ENCODE data around the gene HOXD3.

HOXD3 gene

DNA sequence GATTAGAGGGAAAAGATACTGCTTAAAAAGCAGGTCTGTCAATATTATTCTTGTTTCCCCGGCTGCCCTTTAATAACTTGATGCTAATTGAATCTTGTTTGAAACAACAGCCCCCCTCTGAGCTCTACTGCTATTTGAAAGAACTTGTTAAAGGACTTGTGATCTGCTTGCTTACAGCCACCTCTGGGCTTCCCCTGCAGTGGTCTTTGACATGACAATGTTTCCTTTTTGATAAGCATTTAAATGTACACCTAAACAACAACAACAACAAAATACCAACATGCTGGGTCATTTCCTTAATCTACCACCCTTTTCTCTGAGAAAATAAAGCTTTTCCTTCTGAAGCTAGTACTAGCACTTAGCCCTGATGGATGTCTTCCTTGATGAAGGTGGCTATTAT lies 35.2 kb downstream of the HOXD3 start:
- peaks cover 10% of the 10 kb centered on the region for H3K4me1 ChIP-seq (ENCODE audit: low read depth, poor library complexity, severe bottlenecking)
- H3K36me3 ChIP-seq (ENCODE audit: insufficient read depth), result no peaks in the 10 kb centered on the region
- TF ChIP-seq, protein P1, sequence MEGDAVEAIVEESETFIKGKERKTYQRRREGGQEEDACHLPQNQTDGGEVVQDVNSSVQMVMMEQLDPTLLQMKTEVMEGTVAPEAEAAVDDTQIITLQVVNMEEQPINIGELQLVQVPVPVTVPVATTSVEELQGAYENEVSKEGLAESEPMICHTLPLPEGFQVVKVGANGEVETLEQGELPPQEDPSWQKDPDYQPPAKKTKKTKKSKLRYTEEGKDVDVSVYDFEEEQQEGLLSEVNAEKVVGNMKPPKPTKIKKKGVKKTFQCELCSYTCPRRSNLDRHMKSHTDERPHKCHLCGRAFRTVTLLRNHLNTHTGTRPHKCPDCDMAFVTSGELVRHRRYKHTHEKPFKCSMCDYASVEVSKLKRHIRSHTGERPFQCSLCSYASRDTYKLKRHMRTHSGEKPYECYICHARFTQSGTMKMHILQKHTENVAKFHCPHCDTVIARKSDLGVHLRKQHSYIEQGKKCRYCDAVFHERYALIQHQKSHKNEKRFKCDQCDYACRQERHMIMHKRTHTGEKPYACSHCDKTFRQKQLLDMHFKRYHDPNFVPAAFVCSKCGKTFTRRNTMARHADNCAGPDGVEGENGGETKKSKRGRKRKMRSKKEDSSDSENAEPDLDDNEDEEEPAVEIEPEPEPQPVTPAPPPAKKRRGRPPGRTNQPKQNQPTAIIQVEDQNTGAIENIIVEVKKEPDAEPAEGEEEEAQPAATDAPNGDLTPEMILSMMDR (conservative IDR thresholded peaks at IDR 0.05; ENCODE audit: low read depth, low read length), result no peak
- H3K4me2 ChIP-seq, result no peak overlapping the region
- H3K27me3 ChIP-seq (ENCODE audit: insufficient read depth, low read depth), result no peaks in the 10 kb centered on the region; the same call in 1 of the 2 replicates
- H3K4me3 ChIP-seq (IDR thresholded peaks at IDR 0.05; ENCODE audit: insufficient read depth, low read depth, low read length), result no peak overlapping the region
- H3K79me2 ChIP-seq (ENCODE audit: insufficient read depth, low read depth), result no peaks in the 10 kb centered on the region
- no peaks in the 10 kb centered on the region for H4K20me1 ChIP-seq (ENCODE audit: insufficient read depth)
- H2AFZ ChIP-seq (ENCODE audit: low read depth), result no peak overlapping the region
- no peak overlapping the region for H3K27ac ChIP-seq
- H3K9ac ChIP-seq, result no peak overlapping the region

DNA sequence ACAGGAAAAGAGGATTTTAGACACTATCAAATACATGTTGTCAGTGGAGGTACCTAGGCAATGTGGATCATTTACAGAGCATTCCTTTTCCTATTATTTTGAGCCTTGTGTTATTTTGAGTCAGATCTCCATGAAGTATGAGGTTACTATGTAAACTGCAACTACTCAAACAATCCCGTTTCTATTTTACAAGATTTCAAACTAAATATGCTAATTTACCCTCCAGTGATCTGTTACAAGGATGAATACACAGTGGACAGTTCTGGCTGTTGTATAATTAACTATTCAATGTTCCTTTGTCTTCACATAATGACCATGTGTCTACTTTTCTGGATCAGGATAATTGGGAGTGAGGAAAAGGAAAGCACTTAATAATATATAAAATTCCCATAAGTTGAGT lies 35.9 kb downstream of the HOXD3 start:
- Histone ChIP-seq H3K4me2 (no peak overlapping the region), H3K9ac (no peak overlapping the region), H3K36me3 (ENCODE audit: insufficient read depth) (no peaks in the 10 kb centered on the region), H3K27me3 (ENCODE audit: insufficient read depth, low read depth) (no peaks in the 10 kb centered on the region), H3K4me1 (ENCODE audit: low read depth, poor library complexity, severe bottlenecking) (peaks cover 10% of the 10 kb centered on the region), H3K27ac (no peak overlapping the region), H3K4me3 (IDR thresholded peaks at IDR 0.05; ENCODE audit: insufficient read depth, low read depth, low read length) (no peak overlapping the region), H3K79me2 (ENCODE audit: insufficient read depth, low read depth) (no peaks in the 10 kb centered on the region), H2AFZ (ENCODE audit: low read depth) (no peak overlapping the region), H4K20me1 (ENCODE audit: insufficient read depth) (no peaks in the 10 kb centered on the region)
- TF ChIP-seq, protein P1 (conservative IDR thresholded peaks at IDR 0.05; ENCODE audit: low read depth, low read length), result no peak

DNA sequence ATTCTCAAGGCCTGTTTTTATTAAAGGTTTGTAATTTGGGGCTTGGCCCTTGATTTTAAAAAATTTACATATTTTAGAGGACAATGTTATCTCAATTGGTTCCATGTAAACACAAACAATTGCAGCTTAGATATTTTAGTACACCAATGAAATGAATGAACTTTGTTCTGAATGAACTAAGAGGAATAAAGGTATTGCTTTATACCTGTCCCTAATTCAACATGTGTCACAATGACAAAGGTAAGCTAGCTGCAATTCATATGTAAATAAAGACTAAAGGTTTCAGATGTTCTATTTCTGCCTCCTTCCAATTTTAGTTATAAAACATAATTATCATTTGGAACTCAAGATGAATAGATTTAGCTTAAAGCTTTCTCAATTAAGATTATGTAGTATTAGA lies 42.8 kb downstream of the HOXD3 start:
- no peak overlapping the region for H3K9ac ChIP-seq
- H3K27ac ChIP-seq, result no peak overlapping the region
- no peak overlapping the region for H3K4me3 ChIP-seq (IDR thresholded peaks at IDR 0.05; ENCODE audit: insufficient read depth, low read depth, low read length)
- no peak overlapping the region for H3K4me2 ChIP-seq
- H4K20me1 ChIP-seq (ENCODE audit: insufficient read depth), result no peaks in the 10 kb centered on the region
- no peaks in the 10 kb centered on the region for H3K4me1 ChIP-seq (ENCODE audit: low read depth, poor library complexity, severe bottlenecking)
- H3K36me3 ChIP-seq (ENCODE audit: insufficient read depth), result no peaks in the 10 kb centered on the region
- no peak overlapping the region for H2AFZ ChIP-seq (ENCODE audit: low read depth)
- TF ChIP-seq, protein P1 (conservative IDR thresholded peaks at IDR 0.05; ENCODE audit: low read depth, low read length), result no peak
- no peaks in the 10 kb centered on the region for H3K79me2 ChIP-seq (ENCODE audit: insufficient read depth, low read depth)
- no peaks in the 10 kb centered on the region for H3K27me3 ChIP-seq (ENCODE audit: insufficient read depth, low read depth)

DNA sequence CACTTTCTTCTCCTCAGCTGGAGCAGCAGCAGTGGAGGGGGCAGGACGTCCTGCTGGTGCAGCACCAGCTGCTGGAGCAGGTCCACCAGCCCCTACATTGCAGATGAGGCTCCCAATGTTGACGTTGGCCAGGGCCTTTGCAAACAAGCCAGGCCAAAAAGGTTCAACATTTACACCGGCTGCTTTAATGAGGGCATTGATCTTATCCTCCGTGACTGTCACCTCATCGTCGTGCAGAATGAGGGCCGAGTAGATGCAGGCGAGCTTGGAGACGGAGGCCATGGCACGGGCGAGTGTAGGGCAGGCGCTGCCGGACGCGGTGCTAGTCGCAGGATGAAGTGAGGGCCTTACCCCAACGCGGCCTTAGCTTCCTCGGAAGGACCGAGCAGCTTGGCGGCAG lies 43.9 kb downstream of the HOXD3 start:
- no peak overlapping the region for H3K27ac ChIP-seq
- TF ChIP-seq, protein P1 (conservative IDR thresholded peaks at IDR 0.05; ENCODE audit: low read depth, low read length), result no peak
- no peak overlapping the region for H3K9ac ChIP-seq
- no peaks in the 10 kb centered on the region for H3K36me3 ChIP-seq (ENCODE audit: insufficient read depth)
- H3K27me3 ChIP-seq (ENCODE audit: insufficient read depth, low read depth), result no peaks in the 10 kb centered on the region
- H2AFZ ChIP-seq (ENCODE audit: low read depth), result no peak overlapping the region
- H3K4me2 ChIP-seq, result no peak overlapping the region
- H4K20me1 ChIP-seq (ENCODE audit: insufficient read depth), result no peaks in the 10 kb centered on the region
- H3K4me3 ChIP-seq (IDR thresholded peaks at IDR 0.05; ENCODE audit: insufficient read depth, low read depth, low read length), result no peak overlapping the region
- H3K4me1 ChIP-seq (ENCODE audit: low read depth, poor library complexity, severe bottlenecking), result no peaks in the 10 kb centered on the region
- H3K79me2 ChIP-seq (ENCODE audit: insufficient read depth, low read depth), result no peaks in the 10 kb centered on the region

All from KMS-11 (cell line).